ENCODE measurements around the gene C20orf96.

DNA sequence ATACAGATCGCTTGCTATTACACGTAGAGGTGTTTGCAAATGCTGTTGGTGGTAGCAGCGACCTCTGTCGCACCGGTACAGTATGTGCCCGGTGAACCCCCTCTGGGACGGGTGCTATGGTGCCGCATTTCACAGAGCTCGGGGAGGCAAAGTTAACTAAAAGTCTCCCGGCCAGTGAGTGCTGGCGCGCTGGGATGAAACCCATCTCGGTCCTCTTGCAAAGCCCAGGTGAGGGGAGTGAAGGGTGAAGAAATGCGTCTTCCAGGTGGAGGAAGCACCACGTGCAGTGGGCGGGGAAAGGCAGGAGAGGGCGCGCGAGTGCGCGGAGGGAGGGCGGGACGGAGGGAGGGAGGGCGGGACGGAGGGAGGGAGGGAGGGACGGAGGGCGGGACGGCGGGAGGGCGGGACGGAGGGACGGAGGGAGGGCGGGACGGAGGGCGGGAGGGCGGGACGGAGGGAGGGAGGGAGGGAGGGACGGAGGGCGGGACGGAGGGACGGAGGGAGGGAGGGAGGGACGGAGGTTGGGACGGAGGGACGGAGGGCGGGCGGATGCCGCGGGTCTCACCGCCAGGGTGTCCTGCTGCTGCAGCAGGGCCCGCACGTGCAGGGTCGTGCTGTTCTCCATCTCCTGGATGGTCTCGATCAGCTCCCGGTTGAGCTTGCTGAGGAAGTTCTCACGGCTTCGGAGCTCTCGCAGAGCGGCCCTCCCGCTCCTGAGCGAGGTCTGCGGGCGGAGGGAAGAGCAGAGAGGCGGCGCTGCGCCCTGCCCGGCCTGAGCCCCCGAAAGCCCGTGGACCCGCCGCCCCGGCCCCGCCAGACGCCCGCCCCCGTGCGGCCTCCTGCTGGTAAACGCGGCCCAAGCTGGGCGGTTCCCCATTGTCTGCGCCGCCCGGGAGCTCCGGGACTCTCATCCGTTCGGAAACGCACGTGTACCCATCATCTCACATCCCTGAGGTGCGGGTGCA, 11.7 kb downstream of the C20orf96 start:
- TF ChIP-seq CTCF (IDR thresholded peaks at IDR 0.05): no peak
- no peak for TF ChIP-seq POLR2AphosphoS5 (IDR thresholded peaks at IDR 0.05; ENCODE audit: low read depth, low read length)
